H9 (cell line): ENCODE data around the gene SLC1A7. TPM values are rescaled to one million over a fixed set of nuclear protein-coding genes. Genes with fewer than 3 reads are reported as not detected.

Experiments
- DNase-seq: peaks from one replicate; pipeline ENCODE4 v3.0.0-alpha.2; 2017
- H2AFZ ChIP-seq: one replicate; pipeline ENCODE4 v1.6.1; 2013; ENCODE audit warnings: mild to moderate bottlenecking, low read length, control low read depth, moderate library complexity
- H2AK5ac ChIP-seq: 2 replicates; pipeline ENCODE4 v1.6.1; 2013; ENCODE audit warnings: low read length, control low read depth, mixed read lengths; ENCODE audit not compliant: insufficient read length
- H2BK120ac ChIP-seq: one replicate; pipeline ENCODE4 v1.6.1; 2013; ENCODE audit warnings: low read depth, mild to moderate bottlenecking, low read length, control low read depth, inconsistent platforms; ENCODE audit not compliant: poor library complexity, severe bottlenecking
- H2BK12ac ChIP-seq: 2 replicates; pipeline ENCODE4 v1.6.1; 2013; ENCODE audit warnings: low read length, control low read depth, mixed read lengths, low read depth; ENCODE audit not compliant: insufficient read length
- H2BK15ac ChIP-seq: 2 replicates; pipeline ENCODE4 v1.6.1; 2013; ENCODE audit warnings: low read depth, low read length, control low read depth
- H2BK20ac ChIP-seq: one replicate; pipeline ENCODE4 v1.6.1; 2013; ENCODE audit warnings: low read depth, mild to moderate bottlenecking, low read length, control low read depth, inconsistent platforms; ENCODE audit not compliant: poor library complexity, severe bottlenecking
- H2BK5ac ChIP-seq: 2 replicates; pipeline ENCODE4 v1.6.1; 2013; ENCODE audit warnings: low read length, control low read depth, mixed read lengths; ENCODE audit not compliant: insufficient read length
- H3K14ac ChIP-seq: 2 replicates; pipeline ENCODE4 v1.6.1; 2013; ENCODE audit warnings: low read length, control low read depth; ENCODE audit not compliant: insufficient read depth
- H3K18ac ChIP-seq: 2 replicates; pipeline ENCODE4 v1.6.1; 2013; ENCODE audit warnings: low read depth, mild to moderate bottlenecking, mixed read lengths, low read length, control low read depth; ENCODE audit not compliant: insufficient read length
- H3K23ac ChIP-seq: 2 replicates; pipeline ENCODE4 v1.6.1; 2013; ENCODE audit warnings: low read length, control low read depth, mixed read lengths, low read depth; ENCODE audit not compliant: insufficient read length
- H3K23me2 ChIP-seq: 2 replicates; pipeline ENCODE4 v1.6.1; 2013; ENCODE audit warnings: low read depth, mild to moderate bottlenecking, mixed read lengths, low read length, control low read depth; ENCODE audit not compliant: insufficient read length, poor library complexity, severe bottlenecking
- H3K27ac ChIP-seq: 2 replicates; pipeline ENCODE4 v1.5.1; 2013; ENCODE audit warnings: low read length, control low read depth, mixed read lengths, low read depth; ENCODE audit not compliant: insufficient read length
- H3K27me3 ChIP-seq: 2 replicates; pipeline ENCODE4 v1.6.1; 2013; ENCODE audit warnings: low read length, control low read depth, inconsistent platforms; ENCODE audit not compliant: insufficient read depth
- H3K4ac ChIP-seq: 2 replicates; pipeline ENCODE4 v1.6.1; 2013; ENCODE audit warnings: low read depth, mild to moderate bottlenecking, control low read depth, inconsistent platforms, low read length, moderate library complexity
- H3K4me1 ChIP-seq: 2 replicates; pipeline ENCODE4 v1.6.1; 2013; ENCODE audit warnings: low read length, control low read depth, inconsistent platforms; ENCODE audit not compliant: insufficient read depth
- H3K4me2 ChIP-seq: 2 replicates; pipeline ENCODE4 v1.6.1; 2013; ENCODE audit warnings: low read length, control low read depth, mixed read lengths; ENCODE audit not compliant: insufficient read length, insufficient read depth
- H3K56ac ChIP-seq: 2 replicates; pipeline ENCODE4 v1.6.1; 2013; ENCODE audit warnings: low read depth, mild to moderate bottlenecking, mixed read lengths, low read length, control low read depth; ENCODE audit not compliant: insufficient read length
- H3K79me1 ChIP-seq: 2 replicates; pipeline ENCODE4 v1.6.1; 2013; ENCODE audit warnings: low read depth, mild to moderate bottlenecking, moderate library complexity, low read length, control low read depth, inconsistent platforms; ENCODE audit not compliant: insufficient read depth, poor library complexity, severe bottlenecking
- H3K79me2 ChIP-seq: 2 replicates; pipeline ENCODE4 v1.6.1; 2013; ENCODE audit warnings: low read length, control low read depth, inconsistent platforms; ENCODE audit not compliant: insufficient read depth
- H3K9ac ChIP-seq: 2 replicates; pipeline ENCODE4 v1.6.1; 2013; ENCODE audit warnings: low read length, control low read depth, mixed read lengths; ENCODE audit not compliant: insufficient read length; ENCODE audit errors: extremely low read depth
- H3K9me3 ChIP-seq: one replicate; pipeline ENCODE4 v1.6.1; 2013; ENCODE audit warnings: low read depth, low read length, inconsistent platforms; ENCODE audit not compliant: control insufficient read depth
- H3T11ph ChIP-seq: one replicate; pipeline ENCODE4 v1.6.1; 2013; ENCODE audit warnings: mild to moderate bottlenecking, low read length, control low read depth, inconsistent platforms
- H4K20me1 ChIP-seq: one replicate; pipeline ENCODE4 v1.6.1; 2013; ENCODE audit not compliant: control insufficient read depth, insufficient read length, insufficient read depth
- H4K5ac ChIP-seq: 2 replicates; pipeline ENCODE4 v1.6.1; 2013; ENCODE audit warnings: low read depth, mild to moderate bottlenecking, mixed read lengths, low read length, control low read depth; ENCODE audit not compliant: insufficient read length
- H4K8ac ChIP-seq: replicated peaks from 2 replicates; pipeline ENCODE4 v1.6.1; 2013; ENCODE audit warnings: low read length, control low read depth, mixed read lengths, low read depth; ENCODE audit not compliant: insufficient read length
- H4K91ac ChIP-seq: 2 replicates; pipeline ENCODE4 v1.6.1; 2013; ENCODE audit warnings: low read depth, mild to moderate bottlenecking, moderate library complexity, mixed read lengths, low read length, control low read depth; ENCODE audit not compliant: insufficient read length
- H3K27ac Mint-ChIP-seq, 3 experiments: 2 replicates in 2 of 3; 3 replicates in 1 of 3; pipeline ENCODE4 v1.8.0; 2020 to 2021; ENCODE audit warnings: mixed read lengths in 3 of 3, mild to moderate bottlenecking in 1 of 3, moderate library complexity in 1 of 3
- H3K27me3 Mint-ChIP-seq: 2 replicates; pipeline ENCODE4 v1.8.0; 2021; ENCODE audit warnings: low read depth, mild to moderate bottlenecking, moderate library complexity, mixed read lengths
- H3K36me3 Mint-ChIP-seq, 3 experiments: 2 replicates in 2 of 3; 3 replicates in 1 of 3; pipeline ENCODE4 v1.8.0; 2020 to 2021; ENCODE audit warnings: low read depth in 3 of 3, mixed read lengths in 3 of 3; ENCODE audit not compliant: insufficient read depth in 1 of 3
- H3K4me1 Mint-ChIP-seq, 2 experiments: 2 replicates each; pipeline ENCODE4 v1.8.0; 2020; ENCODE audit warnings: mixed read lengths in 2 of 2
- H3K4me3 Mint-ChIP-seq, 2 experiments: 2 replicates in 1 of 2; 3 replicates in 1 of 2; pipeline ENCODE4 v1.8.0; 2020 to 2021; ENCODE audit warnings: mild to moderate bottlenecking in 2 of 2, mixed read lengths in 2 of 2, moderate library complexity in 1 of 2
- H3K9me3 Mint-ChIP-seq, 2 experiments: 2 replicates in 1 of 2; 3 replicates in 1 of 2; pipeline ENCODE4 v1.8.0; 2020; ENCODE audit warnings: mild to moderate bottlenecking in 2 of 2, mixed read lengths in 2 of 2, moderate library complexity in 1 of 2
- WGBS: extraction: QIAGEN DNeasy Blood & Tissue Kit; methylation state at CpG from one replicate; pipeline ENCODE4 v1.1.7; 2013; ENCODE audit warnings: missing lambda C conversion rate, low lambda C conversion rate, mixed read lengths; ENCODE audit not compliant: insufficient read length; ENCODE audit errors: extremely low coverage; 5-methylcytosine and 5-hydroxymethylcytosine counted together
- total RNA-seq: library from RNA; stranded (reverse); gene quantifications from 2 replicates; pipeline ENCODE4 v1.2.1, GENCODE V29; 2021
- TF ChIP-seq, protein P1 (sequence below): fragments of 200-600 bp; sonication (generic); conservative IDR thresholded peaks from 3 replicates; pipeline ENCODE4 v1.8.0; 2021; ENCODE audit warnings: antibody characterized with exemption, mild to moderate bottlenecking

SLC1A7 gene
- total RNA-seq, 1 experiment from 2014 or later, result not detected

DNA sequence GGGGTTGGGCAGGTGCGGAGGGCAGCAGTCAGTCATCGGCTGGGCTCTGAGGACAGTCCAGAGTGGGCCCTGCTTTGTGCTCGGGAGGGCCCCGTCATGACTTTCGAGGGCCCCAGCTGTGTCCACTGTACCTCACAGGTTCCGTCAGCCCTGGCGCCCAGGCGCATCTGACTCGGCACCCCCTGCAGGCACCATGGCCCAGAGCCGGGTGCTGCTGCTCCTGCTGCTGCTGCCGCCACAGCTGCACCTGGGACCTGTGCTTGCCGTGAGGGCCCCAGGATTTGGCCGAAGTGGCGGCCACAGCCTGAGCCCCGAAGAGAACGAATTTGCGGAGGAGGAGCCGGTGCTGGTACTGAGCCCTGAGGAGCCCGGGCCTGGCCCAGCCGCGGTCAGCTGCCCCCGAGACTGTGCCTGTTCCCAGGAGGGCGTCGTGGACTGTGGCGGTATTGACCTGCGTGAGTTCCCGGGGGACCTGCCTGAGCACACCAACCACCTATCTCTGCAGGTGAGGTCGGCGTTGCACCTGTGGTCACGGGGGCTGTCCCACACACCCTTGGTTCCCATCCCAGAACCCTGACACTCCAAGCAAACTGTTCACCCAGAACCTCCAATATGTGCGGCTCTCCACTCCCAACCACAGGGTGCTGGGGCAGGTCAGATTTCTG lies 72.6 kb downstream of the SLC1A7 start:
- Histone ChIP-seq H3K23ac (no peak overlapping the region), H3T11ph (no peak overlapping the region), H3K9me3 (no peaks in the 10 kb centered on the region), H3K4me2 (no peak overlapping the region), H3K56ac (no peak overlapping the region), H2BK15ac (no peak overlapping the region), H4K5ac (no peak overlapping the region), H3K79me1 (no peaks in the 10 kb centered on the region), H2BK20ac (no peak overlapping the region), H3K18ac (no peak overlapping the region), H3K14ac (no peak overlapping the region), H4K91ac (no peak overlapping the region), H3K79me2 (no peaks in the 10 kb centered on the region), H3K27ac (no peak overlapping the region), H2BK12ac (no peak overlapping the region), H2BK120ac (no peak overlapping the region), H2BK5ac (no peak overlapping the region), H3K27me3 (no peaks in the 10 kb centered on the region), H3K9ac (no peak overlapping the region), H3K23me2 (no peaks in the 10 kb centered on the region), H4K8ac (no peak overlapping the region), H3K4ac (no peak overlapping the region), H3K4me1 (no peaks in the 10 kb centered on the region), H2AFZ (no peak overlapping the region), H2AK5ac (no peak overlapping the region), H4K20me1 (no peaks in the 10 kb centered on the region)
- Mint-ChIP-seq H3K27me3 (peaks cover 12% of the 10 kb centered on the region), H3K9me3 (no peaks in the 10 kb centered on the region), H3K27ac (no peak overlapping the region), H3K36me3 (no peaks in the 10 kb centered on the region), H3K4me1 (peaks cover 0 to 4% of the 10 kb centered on the region in 2 experiments; a peak in 1 of 4 replicates), H3K4me3 (no peak overlapping the region)
- WGBS, result no CpG with 5 or more reads among the region's 31 CpGs
- TF ChIP-seq, protein P1, sequence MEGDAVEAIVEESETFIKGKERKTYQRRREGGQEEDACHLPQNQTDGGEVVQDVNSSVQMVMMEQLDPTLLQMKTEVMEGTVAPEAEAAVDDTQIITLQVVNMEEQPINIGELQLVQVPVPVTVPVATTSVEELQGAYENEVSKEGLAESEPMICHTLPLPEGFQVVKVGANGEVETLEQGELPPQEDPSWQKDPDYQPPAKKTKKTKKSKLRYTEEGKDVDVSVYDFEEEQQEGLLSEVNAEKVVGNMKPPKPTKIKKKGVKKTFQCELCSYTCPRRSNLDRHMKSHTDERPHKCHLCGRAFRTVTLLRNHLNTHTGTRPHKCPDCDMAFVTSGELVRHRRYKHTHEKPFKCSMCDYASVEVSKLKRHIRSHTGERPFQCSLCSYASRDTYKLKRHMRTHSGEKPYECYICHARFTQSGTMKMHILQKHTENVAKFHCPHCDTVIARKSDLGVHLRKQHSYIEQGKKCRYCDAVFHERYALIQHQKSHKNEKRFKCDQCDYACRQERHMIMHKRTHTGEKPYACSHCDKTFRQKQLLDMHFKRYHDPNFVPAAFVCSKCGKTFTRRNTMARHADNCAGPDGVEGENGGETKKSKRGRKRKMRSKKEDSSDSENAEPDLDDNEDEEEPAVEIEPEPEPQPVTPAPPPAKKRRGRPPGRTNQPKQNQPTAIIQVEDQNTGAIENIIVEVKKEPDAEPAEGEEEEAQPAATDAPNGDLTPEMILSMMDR, result no peak
- DNase-seq, result peak; percentile 33
